ENCODE results near the gene RFK. TPM values are rescaled to one million over a fixed set of nuclear protein-coding genes. Genes with fewer than 3 reads are reported as not detected.
A peak's percentile ranks its signal among the peaks of the same experiment; 100 is the strongest.
"Not testable (repeated sequence)": the region's sequence is repeated elsewhere in the genome, so short reads cannot be mapped to it uniquely, and the experiment has no call there.

Gene RFK
- total RNA-seq, 1 experiment from 2014 or later = 68.8 TPM

DNA sequence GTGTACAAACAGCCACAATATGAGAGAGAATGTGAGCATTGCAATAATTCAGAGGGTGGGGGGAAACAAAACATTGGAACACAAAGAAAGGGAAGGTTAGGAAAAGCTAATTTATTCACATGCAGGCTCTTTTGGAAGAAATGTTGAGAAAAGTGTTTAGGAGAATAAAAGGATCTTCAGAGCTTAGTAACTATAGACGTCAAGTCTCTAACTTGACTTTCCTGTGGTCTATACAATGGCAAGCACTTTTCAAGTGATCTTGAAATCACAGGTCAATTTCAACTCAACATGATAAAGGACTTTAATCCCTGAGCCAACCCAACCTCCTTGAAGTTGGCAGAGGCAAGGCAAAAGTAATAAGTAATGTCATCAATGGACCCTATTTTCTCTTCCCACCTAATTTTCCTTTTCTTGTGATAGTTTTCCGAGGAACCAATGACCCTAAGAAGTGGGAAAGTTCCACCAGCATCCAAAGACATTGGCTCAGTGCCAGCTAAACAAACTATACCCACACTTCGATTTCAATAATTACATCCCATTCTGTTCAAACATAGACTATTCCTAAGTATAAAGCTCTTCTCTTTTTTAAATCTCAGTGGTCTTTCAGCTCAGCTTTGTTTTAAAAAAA lies 23.7 kb downstream of the RFK start:
- no peak for DNase-seq (ENCODE audit: low spot score)

DNA sequence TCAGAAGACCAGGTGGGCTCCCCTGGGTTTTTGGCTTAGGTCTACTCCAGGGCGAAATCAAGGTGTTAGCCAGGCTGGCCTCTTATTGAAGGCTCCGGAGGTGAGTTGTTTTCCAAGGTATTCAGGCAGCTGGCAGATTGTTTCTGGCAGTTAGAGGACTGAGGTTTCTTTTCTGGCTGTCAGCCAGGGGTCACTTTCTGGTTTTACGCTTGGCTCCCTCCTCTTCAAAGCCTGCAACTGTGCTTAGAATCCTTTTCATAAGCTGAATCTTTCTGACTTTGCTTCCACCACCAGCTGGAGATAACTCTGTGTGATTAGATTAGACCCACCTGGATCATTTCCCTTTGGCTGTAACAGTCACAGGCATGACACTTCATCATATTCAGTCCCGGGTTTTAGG lies 24.6 kb downstream of the RFK start:
- DNase-seq (ENCODE audit: low spot score) = peak; percentile 76

DNA sequence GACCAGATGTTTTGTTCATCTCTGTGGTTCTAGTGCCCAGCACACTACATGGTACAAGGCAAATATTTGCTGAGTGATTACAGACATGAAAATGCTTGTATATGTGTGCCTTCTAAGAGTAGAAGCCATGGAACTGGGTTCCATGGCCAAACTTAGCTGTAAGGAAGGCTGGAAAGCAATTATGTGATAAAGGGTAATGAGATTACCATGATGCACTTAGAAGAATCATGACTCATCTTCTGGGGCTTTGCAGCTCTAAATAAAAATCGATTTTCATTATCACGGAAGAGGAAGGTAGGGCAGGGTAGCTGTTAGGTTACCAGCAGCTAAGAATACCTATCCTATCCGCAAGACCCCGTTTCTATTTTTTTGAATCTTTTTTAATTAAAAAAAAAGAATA lies 28.0 kb downstream of the RFK start:
- no peak for DNase-seq (ENCODE audit: low spot score)

DNA sequence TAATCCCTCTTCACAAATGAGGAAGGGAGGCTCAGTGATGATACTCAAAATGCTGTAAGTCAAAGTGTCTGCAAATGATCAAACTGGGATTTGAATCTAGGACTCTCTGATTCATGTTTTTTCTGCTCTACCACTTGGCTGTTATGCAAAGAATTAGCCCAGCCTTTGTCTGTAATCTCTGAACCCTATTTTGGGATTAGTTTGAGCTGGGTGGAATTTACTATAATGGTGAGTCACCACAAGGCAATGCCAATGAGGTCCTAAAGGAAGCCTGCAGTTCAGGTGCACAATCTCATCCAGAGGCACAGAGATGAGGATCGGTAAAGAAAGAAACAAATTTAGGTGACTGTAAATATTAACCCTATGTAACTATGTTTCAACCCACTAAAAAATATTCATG lies 29.2 kb downstream of the RFK start:
- peak; percentile 71 for DNase-seq (ENCODE audit: low spot score)

DNA sequence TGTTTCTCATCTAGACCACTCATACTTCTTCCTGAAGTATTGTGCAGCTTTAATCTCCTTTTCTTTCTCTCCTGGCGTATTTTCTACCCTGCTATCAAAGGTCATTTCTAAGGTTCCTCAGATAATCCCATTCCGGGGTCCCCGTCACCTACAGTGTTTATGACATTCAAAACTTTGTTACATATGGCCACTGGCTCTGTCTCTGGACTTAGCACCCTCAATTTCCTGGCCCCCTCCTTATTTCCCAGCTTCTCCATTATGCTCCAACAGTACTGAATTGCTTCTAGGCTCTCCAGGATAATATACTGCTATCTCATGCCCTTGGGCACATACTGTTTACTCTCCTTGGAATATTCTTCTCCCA lies 31.2 kb downstream of the RFK start:
- DNase-seq (ENCODE audit: low spot score) = no peak

- not testable (repeated sequence) for DNase-seq (ENCODE audit: low spot score)
Measured at GRCh38 chr9:76362332-76363031, 31.7 kb downstream of the RFK start.

DNA sequence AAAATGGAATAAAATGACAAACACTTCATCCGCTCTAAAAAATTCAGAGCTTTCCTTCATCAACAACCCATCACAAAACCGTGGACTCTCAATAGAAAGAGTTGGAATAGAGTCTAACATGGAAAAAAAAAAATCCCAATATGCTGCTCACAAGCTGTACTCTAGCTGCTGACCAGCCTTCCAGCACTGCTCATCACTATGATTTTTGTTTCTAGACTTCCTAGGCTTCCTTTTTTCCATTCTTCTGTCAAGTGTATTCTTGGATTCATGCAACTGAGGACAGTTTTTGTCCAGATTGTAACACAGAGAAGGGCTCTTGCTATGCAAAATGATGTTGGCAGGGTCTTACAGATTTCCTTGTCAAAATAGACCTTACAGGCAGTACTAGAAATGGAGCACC lies 34.5 kb downstream of the RFK start:
- no peak for DNase-seq (ENCODE audit: low spot score)

DNA sequence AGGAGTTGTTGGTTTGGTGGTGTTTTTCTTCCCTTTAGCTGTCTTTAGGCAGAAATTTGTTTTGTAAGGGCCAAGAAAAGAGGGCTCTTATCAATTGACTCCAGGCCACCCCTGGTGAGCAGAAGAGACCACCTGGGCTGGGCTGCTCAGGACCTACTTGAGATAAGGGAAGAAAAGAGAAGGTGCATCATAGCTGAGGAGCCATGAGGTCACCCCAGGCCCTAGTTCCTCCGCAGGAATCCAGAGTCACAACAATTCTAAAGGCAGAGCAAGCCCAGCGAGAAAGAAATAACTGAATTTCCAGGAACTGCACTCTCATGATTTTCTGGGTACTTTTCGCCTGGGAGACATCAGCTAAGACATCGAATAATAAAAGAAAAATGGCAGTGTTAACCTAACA lies 34.9 kb downstream of the RFK start:
- DNase-seq (ENCODE audit: low spot score) = no peak

DNA sequence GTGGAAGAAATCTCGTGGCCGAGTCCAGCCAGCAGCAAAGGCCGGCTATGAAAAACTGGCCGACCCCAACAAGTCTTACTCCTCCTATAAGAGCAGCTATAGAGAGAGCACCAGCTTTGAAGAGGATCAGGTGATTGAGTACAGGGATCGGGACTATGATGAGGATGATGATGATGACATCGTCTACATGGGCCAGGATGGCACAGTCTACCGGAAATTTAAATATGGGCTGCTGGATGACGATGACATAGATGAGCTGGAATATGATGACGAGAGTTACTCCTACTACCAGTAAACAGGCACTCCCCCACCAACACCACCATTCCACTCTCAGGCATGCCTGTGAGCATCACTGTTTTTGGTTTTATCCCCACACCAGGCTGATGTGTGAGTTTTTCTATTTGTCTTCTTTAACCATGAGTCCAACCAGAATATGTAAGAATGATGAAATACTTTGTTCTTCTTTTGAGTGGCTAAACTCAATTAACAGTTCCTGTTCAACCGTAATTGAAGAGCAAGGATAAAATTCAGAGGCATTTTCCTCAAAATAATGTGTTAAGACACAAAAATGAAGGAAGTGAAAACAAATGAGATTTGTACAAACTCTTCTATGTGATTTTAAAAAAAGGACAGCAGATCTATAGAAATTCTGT lies 35.5 kb downstream of the RFK start:
- DNase-seq (ENCODE audit: low spot score) = no peak

- DNase-seq (ENCODE audit: low spot score) = no peak
Measured at GRCh38 chr9:76357555-76357954, 36.7 kb downstream of the RFK start.

- DNase-seq (ENCODE audit: low spot score) = no peak
Measured at GRCh38 chr9:76355886-76356285, 38.3 kb downstream of the RFK start.

DNA sequence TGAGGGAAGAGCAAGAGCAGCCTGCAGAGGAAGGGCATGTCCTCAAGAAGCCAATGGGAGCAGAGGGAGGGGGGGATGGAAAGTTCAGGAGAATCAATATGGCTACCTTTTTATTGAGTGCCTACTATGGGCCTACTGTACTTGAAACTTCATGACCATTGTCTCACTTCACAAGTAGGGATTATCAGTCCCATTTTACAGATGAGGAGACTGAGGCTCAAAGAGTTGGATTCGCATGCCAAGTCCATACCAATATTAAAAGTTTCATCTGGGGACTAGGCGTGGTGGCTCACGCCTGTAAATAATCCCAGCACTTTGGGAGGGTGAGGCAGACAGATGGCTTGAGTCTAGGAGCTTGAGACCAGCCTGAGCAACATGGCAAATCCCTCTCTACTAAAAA lies 40.0 kb downstream of the RFK start:
- no peak for DNase-seq (ENCODE audit: low spot score)

- peak; percentile 72 for DNase-seq (ENCODE audit: low spot score)
Measured at GRCh38 chr9:76353280-76353679, 40.9 kb downstream of the RFK start.

- no peak for DNase-seq (ENCODE audit: low spot score)
Measured at GRCh38 chr9:76352026-76352620, 42.1 kb downstream of the RFK start.

- DNase-seq (ENCODE audit: low spot score) = no peak
Measured at GRCh38 chr9:76351006-76351405, 43.2 kb downstream of the RFK start.

DNA sequence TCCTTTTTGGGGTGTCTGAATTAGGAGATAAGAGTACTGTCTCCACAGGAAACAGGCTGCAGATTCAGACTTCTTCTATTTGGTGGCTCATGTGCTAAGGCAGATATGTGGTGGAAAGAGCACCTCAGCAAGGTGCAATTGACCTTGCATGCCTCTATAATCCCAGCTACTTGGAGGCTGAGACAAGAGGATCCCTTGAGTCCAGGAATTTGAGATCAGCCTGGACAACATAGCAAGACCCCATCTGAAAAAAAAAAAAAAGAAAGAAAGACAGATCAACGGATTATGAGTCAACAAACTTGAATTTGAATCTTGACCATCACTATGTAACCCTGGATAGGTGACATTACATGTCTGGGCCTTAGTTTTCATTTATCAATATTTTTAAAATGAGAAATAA lies 44.4 kb downstream of the RFK start:
- DNase-seq (ENCODE audit: low spot score) = no peak

GRCh38 chr9:76342858-76343257 lies 51.4 kb downstream of the RFK start:
- no peak for DNase-seq (ENCODE audit: low spot score)

DNA sequence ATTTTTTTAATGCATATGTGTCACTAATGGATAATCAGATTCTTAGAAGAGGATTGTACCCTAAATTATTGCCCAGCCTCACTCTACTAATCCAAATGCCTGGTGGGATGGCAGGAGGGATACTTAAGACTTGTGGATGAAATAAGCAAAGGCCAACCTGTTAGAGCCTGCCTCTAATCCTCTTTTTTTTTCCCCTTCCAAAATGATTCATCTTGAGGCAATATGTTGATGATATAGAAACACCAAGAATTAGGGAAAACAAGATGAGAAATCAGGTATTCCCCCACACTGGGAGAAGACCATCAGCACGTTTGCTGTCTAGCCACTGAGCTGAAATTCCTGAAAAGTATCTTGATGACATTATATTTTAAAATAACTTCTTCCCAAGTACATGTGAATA lies 52.0 kb downstream of the RFK start:
- no peak for DNase-seq (ENCODE audit: low spot score)

GRCh38 chr9:76341616-76342015 lies 52.6 kb downstream of the RFK start:
- no peak for DNase-seq (ENCODE audit: low spot score)

DNA sequence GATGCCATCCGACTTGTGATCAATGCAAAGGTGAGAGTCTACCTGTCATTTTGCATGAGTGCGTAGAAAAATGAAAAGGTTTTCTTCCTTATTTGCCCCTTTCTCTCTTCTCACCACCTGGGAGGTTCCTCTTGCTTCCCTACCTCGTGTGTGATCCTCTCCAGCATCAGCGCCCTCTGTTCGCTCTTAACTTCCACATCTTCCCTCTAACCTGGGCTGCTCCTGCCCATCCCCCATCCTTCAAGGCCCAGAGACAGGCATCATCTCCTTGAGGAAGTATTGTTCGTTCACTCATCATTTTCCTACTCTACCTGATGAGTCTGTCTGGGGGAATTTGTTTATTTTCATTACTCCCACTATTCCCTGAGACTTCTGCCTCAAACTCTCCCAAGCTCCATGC lies 55.8 kb downstream of the RFK start:
- DNase-seq (ENCODE audit: low spot score) = no peak

DNA sequence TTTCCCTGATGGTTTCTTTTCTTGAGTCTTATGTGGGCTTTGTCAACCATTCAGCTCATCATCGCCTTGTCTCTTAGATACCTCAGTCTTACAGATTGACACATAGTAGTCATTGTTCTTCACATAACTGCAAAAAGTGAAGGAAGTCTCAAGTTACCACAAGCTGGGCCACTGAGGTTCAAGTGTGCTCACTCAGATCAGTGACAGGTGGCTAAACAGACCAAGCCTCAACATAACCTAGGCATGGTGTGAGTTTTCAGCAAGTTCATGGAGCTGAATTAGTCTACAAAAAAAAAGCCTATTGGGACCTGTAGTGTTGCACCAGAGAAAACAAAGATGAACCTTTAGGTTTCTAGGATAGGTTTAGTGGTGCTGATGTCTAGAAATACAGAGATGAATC lies 58.2 kb downstream of the RFK start:
- DNase-seq (ENCODE audit: low spot score) = no peak

All from A172 (cell line).